OCI-M2 (cell line): Measurements from ENCODE around the gene CEMP1.

Source experiments
- DNase-seq: peaks from one replicate; lab custom pipeline; 2025; ENCODE audit not compliant: unreplicated experiment; lab: John Stamatoyannopoulos, UW

CEMP1 gene

GRCh38 chr16:2520784-2521531 is 10.2 kb downstream of the CEMP1 start:
- no peak for DNase-seq

GRCh38 chr16:2520097-2520783 is 11.0 kb downstream of the CEMP1 start, which contains the start of gene AMDHD2:
AMDHD2 (plus strand) TSS chr16:2520371; CDS start chr16:2520459, 88 bp downstream.
- peak; percentile 26 for DNase-seq

- no peak for DNase-seq
Measured at GRCh38 chr16:2519711-2520080, 11.5 kb downstream of the CEMP1 start.

GRCh38 chr16:2518823-2519710 is 12.1 kb downstream of the CEMP1 start:
- DNase-seq, result no peak

GRCh38 chr16:2517954-2518605 is 13.1 kb downstream of the CEMP1 start:
- DNase-seq, result no peak

DNA sequence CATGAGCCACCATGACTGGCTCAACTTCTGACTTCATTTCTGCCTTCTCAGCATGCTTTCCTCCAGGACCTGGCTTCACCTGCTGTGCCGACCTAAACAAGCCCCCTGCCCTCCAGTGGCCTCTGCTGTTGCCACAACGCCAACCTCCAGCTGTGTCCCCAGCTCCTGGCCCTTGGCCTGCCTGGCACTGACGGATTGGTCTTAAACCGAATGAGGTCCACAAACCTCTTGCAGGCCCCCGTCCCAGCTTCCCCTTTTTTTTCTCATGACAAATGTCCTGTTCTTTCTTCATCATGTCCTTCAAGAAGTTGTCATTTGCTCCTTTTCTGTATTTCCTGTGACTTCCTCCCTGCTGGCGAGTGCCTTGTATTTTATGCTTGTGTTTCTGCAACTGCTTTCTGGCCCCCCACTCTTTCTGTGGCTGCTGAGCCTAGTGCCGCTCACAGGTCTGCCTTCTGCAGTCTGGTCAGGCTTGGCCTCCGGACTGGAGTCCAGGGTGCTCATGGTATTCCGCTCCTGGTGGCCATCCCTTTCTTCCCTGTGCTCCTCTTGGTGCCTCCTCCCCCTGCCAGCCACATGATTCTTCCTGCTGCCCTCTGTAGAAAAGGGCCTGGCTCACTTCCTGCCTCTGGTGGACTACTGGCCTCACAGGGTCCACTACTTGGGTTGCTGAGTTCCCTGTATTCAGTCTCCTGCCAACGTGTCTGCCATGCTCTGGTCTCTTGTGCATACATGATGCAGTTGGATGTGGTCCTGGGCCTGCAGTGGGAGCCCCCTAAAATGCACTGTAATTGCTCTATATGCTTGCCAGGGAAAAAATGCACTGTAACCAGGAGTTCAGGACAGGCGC is 14.6 kb downstream of the CEMP1 start:
- no peak for DNase-seq

DNA sequence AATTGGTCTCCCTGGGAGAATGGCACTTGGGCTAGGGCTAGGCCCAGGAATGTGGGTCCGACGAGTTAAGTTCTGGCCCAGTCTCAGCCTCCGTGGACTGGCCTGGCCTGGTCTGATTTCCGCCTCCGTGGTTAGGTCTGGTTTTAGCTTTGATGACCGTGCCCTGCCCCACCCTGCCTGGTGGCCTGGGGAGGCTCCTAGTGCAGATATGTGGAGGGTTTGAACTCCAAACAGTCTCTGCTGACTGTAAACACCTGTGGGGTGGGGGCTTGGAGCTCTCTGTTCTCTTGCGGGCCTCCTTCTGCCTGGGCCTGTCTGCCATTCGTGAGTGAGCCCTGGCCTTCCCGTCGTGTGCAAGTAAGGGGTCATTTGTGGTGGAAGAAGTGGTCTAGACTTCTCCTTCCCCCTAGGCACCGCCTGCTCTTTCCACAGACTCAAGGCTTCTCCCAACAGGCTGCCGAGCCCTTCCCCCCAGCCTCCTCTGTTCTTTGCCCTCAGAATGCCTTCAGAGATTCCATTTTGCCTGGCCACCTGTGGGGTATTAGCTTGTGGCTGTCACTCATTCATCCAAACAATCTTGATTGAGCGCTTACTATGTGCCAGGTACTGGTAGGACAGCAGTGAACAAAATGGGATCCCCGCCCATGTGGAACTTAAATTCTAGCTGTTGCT is 15.9 kb downstream of the CEMP1 start:
- DNase-seq, result no peak

- DNase-seq, result no peak
Measured at GRCh38 chr16:2514333-2515179, 16.7 kb downstream of the CEMP1 start.

- no peak for DNase-seq
Measured at GRCh38 chr16:2513405-2514332, 17.5 kb downstream of the CEMP1 start, which contains the start of gene ATP6V0C. ATP6V0C (plus strand) TSS chr16:2513952; CDS start chr16:2514104, 152 bp downstream.

DNA sequence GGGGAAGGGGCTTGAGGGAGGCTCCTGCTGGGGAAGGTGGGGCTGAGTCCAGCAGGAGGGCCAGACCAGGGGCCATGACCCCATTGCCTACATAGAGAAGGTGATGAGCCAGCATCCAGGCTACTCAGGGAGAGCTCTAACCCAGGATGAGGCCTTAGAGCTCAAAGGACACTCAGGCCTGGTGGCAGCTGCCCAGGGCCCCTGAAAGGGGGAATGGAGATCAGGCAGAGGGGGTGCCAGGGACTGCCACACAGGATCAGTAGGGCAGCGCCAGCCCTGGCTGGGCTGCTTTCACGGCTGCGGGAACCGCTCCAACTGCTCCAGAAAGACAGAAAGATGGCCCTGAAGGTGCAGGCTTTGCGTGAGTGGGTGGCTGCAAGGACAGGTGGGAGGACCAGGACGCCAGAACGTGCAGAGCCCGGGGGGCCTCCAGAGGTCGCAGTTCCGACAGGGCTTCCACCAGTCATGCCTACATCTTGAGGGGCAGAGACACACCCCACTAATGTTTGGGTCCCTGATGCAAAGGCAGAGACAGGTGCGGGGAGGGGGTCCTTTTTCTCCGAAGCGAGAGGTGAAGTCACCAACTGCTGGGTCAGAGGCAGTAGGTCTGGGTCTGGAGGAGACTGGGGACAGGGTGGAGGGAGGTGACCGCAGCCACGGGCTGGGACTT is 18.3 kb downstream of the CEMP1 start:
- DNase-seq, result no peak

- DNase-seq, result no peak
Measured at GRCh38 chr16:2511996-2512734, 19.0 kb downstream of the CEMP1 start.

- no peak for DNase-seq
Measured at GRCh38 chr16:2511128-2511800, 19.9 kb downstream of the CEMP1 start.

DNA sequence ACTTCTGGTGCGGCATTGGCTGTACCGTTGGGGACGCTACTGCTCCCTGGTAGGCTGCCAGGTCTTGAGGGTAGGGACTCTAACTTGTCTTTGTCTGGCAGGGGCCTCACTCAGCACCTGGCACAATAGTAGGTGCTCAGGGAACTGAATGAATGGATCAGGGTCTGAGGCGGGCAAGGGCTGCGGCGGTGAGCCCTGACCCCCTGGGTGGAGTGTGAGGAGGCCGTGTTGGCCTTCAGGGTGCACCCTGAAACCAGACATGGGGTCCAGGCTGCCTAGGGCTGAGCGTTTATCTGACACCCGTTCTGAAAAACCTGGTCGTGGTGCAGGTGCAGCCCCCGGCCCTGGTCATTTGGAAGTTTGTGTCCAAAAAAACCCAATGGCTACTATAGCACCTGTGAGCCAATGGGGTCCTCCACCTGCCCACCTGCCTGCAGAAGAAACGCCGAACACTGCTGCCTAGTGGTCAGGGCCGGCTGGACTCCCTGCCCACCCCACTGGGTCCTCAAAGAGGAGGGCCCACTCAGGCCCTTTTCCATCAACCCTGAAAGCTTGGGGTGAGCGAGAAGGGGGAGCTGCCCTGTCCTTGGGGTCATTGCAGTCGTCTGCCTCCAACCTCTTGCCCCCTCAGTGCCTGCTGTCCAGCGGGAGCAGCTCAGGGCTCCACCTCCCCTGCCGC is 22.3 kb downstream of the CEMP1 start:
- no peak for DNase-seq

DNA sequence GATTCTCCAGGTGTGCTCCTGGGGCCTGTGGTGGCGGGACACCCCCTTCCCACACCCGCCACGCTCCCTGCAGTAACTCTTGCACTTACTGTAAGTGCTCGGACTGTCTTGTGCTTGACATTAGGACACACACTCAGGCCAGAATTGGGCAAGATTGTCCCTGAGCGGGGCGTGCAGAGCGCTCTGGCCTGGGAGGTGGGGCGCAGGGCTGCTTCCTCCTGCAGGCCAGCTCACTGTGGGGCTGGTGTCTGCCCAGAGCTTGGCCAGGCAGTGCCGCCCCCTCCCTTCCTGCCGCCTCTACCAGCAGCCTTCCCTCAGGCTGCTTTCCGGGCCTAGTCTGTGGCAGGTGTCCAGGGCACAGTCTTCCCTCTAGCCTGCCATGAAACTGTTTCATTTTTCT is 23.5 kb downstream of the CEMP1 start:
- no peak for DNase-seq

DNA sequence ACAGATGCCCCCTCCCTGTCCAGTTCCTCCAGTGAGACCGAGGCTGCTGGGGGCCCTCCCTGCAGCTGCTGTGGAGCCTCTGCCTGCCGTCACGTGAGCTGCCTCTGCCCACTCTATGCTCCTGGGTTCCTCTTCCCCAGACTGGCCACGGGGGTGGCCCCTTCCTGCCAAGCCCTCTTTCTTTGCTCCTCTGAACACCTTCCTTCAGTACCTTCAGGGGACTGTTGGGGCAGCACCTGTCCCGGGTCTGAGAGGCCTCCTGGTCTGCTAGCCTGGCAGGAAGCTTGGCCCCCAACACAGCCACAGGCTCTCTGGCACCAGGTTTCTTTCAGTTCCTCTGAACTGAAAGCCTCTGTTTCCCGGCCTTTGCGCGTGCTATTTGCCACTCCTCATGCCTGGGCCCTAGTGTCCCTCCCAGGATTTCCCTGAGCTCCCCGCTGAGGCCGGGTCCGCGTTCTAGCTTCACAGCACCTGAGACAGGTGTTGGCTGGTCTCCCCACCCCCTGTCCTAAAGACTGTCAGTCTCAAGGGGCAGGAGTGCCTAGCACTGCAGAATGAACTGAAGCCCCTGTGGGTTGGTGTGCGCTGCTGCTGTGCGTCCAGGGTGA is 24.1 kb downstream of the CEMP1 start:
- no peak for DNase-seq
